ENCODE results near the gene GRAMD1B. TPM values are rescaled to one million over a fixed set of nuclear protein-coding genes. Genes with fewer than 3 reads are reported as not detected.

Gene GRAMD1B
- total RNA-seq, 1 experiment from 2014 or later = 82.1 TPM

DNA sequence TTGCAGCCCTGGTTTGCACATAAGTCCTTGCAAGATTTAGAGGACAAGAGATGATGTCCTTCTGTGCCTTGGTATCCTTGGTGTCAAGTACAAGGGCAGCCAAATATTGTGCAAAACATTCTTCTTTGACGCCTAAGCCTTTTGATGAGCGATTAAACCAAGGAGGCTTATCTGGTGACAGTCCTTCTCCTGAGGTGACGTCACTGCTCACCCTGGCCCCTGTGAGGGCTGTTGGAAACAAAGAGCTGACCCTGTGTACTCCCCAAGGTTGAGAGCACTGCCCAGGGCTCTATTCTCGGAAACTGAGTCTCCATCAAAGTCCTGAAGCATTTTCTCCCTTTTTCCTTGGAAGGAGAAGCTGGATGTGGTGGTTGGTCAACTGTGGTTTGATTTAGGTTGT lies 4.7 kb upstream of the GRAMD1B start:
- ATAC-seq (no peak), DNase-seq (no peak)
- no peak overlapping the region for H3K27ac ChIP-seq (ENCODE audit: low read length)
- H3K4me1 ChIP-seq (ENCODE audit: insufficient read depth, low read length) = peaks cover 9% of the 10 kb centered on the region
- intact Hi-C loops (cut with micrococcal nuclease) = no loop called here
- no peaks in the 10 kb centered on the region for H3F3A ChIP-seq (ENCODE audit: low read length, unreplicated experiment)
- peaks cover 3% of the 10 kb centered on the region; the same call in 1 of the 2 replicates for H3K79me2 ChIP-seq (ENCODE audit: low read length)
- no peaks in the 10 kb centered on the region for H3K9me2 ChIP-seq (replicated peaks; ENCODE audit: low read length)
- H3K27me3 ChIP-seq (ENCODE audit: low read length) = no peaks in the 10 kb centered on the region; the same call in 1 of the 2 replicates
- TF ChIP-seq EZH2phosphoT487 (IDR thresholded peaks at IDR 0.05; ENCODE audit: borderline replicate concordance, low read length) (no peak), EZH2 (IDR thresholded peaks at IDR 0.05; ENCODE audit: low read length, unreplicated experiment) (no peak)
- TF ChIP-seq, protein P1, sequence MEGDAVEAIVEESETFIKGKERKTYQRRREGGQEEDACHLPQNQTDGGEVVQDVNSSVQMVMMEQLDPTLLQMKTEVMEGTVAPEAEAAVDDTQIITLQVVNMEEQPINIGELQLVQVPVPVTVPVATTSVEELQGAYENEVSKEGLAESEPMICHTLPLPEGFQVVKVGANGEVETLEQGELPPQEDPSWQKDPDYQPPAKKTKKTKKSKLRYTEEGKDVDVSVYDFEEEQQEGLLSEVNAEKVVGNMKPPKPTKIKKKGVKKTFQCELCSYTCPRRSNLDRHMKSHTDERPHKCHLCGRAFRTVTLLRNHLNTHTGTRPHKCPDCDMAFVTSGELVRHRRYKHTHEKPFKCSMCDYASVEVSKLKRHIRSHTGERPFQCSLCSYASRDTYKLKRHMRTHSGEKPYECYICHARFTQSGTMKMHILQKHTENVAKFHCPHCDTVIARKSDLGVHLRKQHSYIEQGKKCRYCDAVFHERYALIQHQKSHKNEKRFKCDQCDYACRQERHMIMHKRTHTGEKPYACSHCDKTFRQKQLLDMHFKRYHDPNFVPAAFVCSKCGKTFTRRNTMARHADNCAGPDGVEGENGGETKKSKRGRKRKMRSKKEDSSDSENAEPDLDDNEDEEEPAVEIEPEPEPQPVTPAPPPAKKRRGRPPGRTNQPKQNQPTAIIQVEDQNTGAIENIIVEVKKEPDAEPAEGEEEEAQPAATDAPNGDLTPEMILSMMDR (conservative IDR thresholded peaks at IDR 0.05; ENCODE audit: low read depth, low read length) = no peak
- CTCF ChIA-PET = no interaction called here
- H3K9me3 ChIP-seq (ENCODE audit: low read length) = no peaks in the 10 kb centered on the region
- H3K9ac ChIP-seq (ENCODE audit: low read length) = no peak overlapping the region
- no peak overlapping the region for H3K4me2 ChIP-seq (ENCODE audit: low read length)
- H4K20me1 ChIP-seq (ENCODE audit: low read length) = no peaks in the 10 kb centered on the region
- POLR2A ChIA-PET (ENCODE audit: unreplicated experiment) = no interaction called here
- H2AFZ ChIP-seq (ENCODE audit: low read length) = no peak overlapping the region
- no TSS peak for BruUV-seq (replicated peaks)
- no peak overlapping the region for H3K4me3 ChIP-seq (ENCODE audit: low read length)
- H3K36me3 ChIP-seq (ENCODE audit: low read depth, low read length) = no peaks in the 10 kb centered on the region

DNA sequence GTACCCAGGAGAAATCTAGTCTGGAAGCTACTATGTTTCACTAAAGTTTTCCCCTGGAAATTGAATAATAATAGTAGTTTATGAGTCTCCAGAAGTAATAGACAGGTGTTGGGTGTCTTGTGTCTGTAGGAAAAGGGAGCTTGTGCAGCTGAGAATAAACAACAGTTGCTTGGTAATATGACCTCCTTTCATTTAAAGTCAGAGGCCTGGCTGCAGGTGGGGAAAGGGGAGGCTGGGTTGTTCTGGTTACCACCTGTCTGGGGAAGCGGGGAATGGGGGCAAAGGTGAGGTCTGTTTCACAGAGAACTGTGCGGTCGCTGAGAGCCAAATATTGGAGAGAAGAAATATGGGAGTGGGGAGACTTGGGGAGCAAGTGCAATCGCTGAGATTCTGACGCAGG lies 3.3 kb upstream of the GRAMD1B start:
- BruUV-seq (replicated peaks) = no TSS peak
- H3K9me3 ChIP-seq (ENCODE audit: low read length) = no peaks in the 10 kb centered on the region
- ATAC-seq (no peak), DNase-seq (no peak)
- peaks cover under 1% of the 10 kb centered on the region; the same call in 1 of the 2 replicates for H4K20me1 ChIP-seq (ENCODE audit: low read length)
- H3F3A ChIP-seq (ENCODE audit: low read length, unreplicated experiment) = peaks cover 4% of the 10 kb centered on the region
- CTCF ChIA-PET = no interaction called here
- H3K4me2 ChIP-seq (ENCODE audit: low read length) = no peak overlapping the region
- H3K27ac ChIP-seq (ENCODE audit: low read length) = no peak overlapping the region
- TF ChIP-seq EZH2phosphoT487 (IDR thresholded peaks at IDR 0.05; ENCODE audit: borderline replicate concordance, low read length) = no peak
- TF ChIP-seq, protein P1 (conservative IDR thresholded peaks at IDR 0.05; ENCODE audit: low read depth, low read length) = no peak
- no peak for TF ChIP-seq EZH2 (IDR thresholded peaks at IDR 0.05; ENCODE audit: low read length, unreplicated experiment)
- no peaks in the 10 kb centered on the region; the same call in 1 of the 2 replicates for H3K27me3 ChIP-seq (ENCODE audit: low read length)
- H3K9ac ChIP-seq (ENCODE audit: low read length) = no peak overlapping the region
- intact Hi-C loops (cut with micrococcal nuclease) = no loop called here
- peaks cover 15% of the 10 kb centered on the region for H3K4me1 ChIP-seq (ENCODE audit: insufficient read depth, low read length)
- no peak overlapping the region for H3K4me3 ChIP-seq (ENCODE audit: low read length)
- H3K9me2 ChIP-seq (replicated peaks; ENCODE audit: low read length) = no peaks in the 10 kb centered on the region
- H2AFZ ChIP-seq (ENCODE audit: low read length) = no peak overlapping the region
- no peaks in the 10 kb centered on the region for H3K36me3 ChIP-seq (ENCODE audit: low read depth, low read length)
- H3K79me2 ChIP-seq (ENCODE audit: low read length) = peaks cover 17% of the 10 kb centered on the region
- POLR2A ChIA-PET (ENCODE audit: unreplicated experiment) = interaction anchor here (0.6 kb wide), 1 partner anchor 26 kb away, joined by 4 read pairs; no protein-coding TSS in a partner anchor

DNA sequence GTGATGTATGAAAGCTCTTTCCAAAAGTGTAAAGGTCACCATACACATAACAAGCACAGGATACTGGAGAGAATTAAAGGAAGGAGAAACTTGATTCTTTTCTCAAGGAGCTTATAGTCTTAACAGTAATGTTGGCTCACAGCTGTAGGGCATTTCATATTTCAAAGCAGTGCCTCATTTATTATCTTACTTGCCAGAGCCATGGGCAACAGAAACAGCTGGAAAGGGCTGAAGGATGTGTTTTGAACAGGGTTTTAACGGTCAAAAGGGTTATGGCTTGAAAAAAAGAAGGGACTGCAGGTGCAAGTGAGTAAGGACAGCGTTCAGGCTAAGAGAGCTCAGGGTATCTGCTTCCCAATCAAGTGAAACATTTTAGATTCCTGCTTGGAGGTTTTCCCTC lies 2.7 kb upstream of the GRAMD1B start:
- Histone ChIP-seq H3F3A (ENCODE audit: low read length, unreplicated experiment) (peaks cover 4% of the 10 kb centered on the region), H3K9ac (ENCODE audit: low read length) (no peak overlapping the region), H3K4me2 (ENCODE audit: low read length) (no peak overlapping the region), H3K27me3 (ENCODE audit: low read length) (no peaks in the 10 kb centered on the region; the same call in 1 of the 2 replicates), H3K4me3 (ENCODE audit: low read length) (no peak overlapping the region), H3K36me3 (ENCODE audit: low read depth, low read length) (no peaks in the 10 kb centered on the region), H3K79me2 (ENCODE audit: low read length) (peaks cover 23% of the 10 kb centered on the region), H2AFZ (ENCODE audit: low read length) (no peak overlapping the region), H3K4me1 (ENCODE audit: insufficient read depth, low read length) (peaks cover 21% of the 10 kb centered on the region), H4K20me1 (ENCODE audit: low read length) (peaks cover 5% of the 10 kb centered on the region; the same call in 1 of the 2 replicates), H3K27ac (ENCODE audit: low read length) (no peak overlapping the region), H3K9me3 (ENCODE audit: low read length) (no peaks in the 10 kb centered on the region), H3K9me2 (replicated peaks; ENCODE audit: low read length) (no peaks in the 10 kb centered on the region)
- CTCF ChIA-PET = interaction anchor here (0.6 kb wide), 1 partner anchor 93 kb away, joined by 4 read pairs; no protein-coding TSS in a partner anchor
- intact Hi-C loops (cut with micrococcal nuclease) = no loop called here
- DNase-seq (no peak), ATAC-seq (no peak)
- POLR2A ChIA-PET (ENCODE audit: unreplicated experiment) = interaction anchor here (0.5 to 0.6 kb wide), 2 partner anchors 19 to 26 kb away, joined by 4 read pairs; no protein-coding TSS in a partner anchor
- no peak for TF ChIP-seq EZH2 (IDR thresholded peaks at IDR 0.05; ENCODE audit: low read length, unreplicated experiment)
- TF ChIP-seq EZH2phosphoT487 (IDR thresholded peaks at IDR 0.05; ENCODE audit: borderline replicate concordance, low read length) = no peak
- TF ChIP-seq, protein P1 (conservative IDR thresholded peaks at IDR 0.05; ENCODE audit: low read depth, low read length) = no peak
- no TSS peak for BruUV-seq (replicated peaks)
